WTC11 (cell line): ENCODE data around the gene ACSL1.

Experiments
- ATF6 ChIP-seq: sonication (generic); formaldehyde crosslinking; IDR thresholded peaks from 2 replicates; pipeline ENCODE4 v1.8.1; 2023; ENCODE audit warnings: mild to moderate bottlenecking, missing genetic modification reagents
- CTCF ChIP-seq: fragments of 200-600 bp; IDR thresholded peaks from 2 replicates; pipeline ENCODE4 v1.8.0; 2022; ENCODE audit warnings: antibody characterized with exemption
- ETV6 ChIP-seq: sonication (generic); formaldehyde crosslinking; IDR thresholded peaks from 2 replicates; pipeline ENCODE4 v1.8.1; 2022; ENCODE audit warnings: mild to moderate bottlenecking, missing genetic modification reagents
- HMGXB4 ChIP-seq: sonication (generic); formaldehyde crosslinking; IDR thresholded peaks from 2 replicates; pipeline ENCODE4 v1.8.1; 2023; ENCODE audit warnings: mild to moderate bottlenecking, moderate library complexity, missing genetic modification reagents
- MLX ChIP-seq: sonication (generic); formaldehyde crosslinking; IDR thresholded peaks from 2 replicates; pipeline ENCODE4 v1.8.1; 2023; ENCODE audit warnings: mild to moderate bottlenecking, missing genetic modification reagents, moderate library complexity
- NR3C1 ChIP-seq: sonication (generic); formaldehyde crosslinking; conservative IDR thresholded peaks from 2 replicates; pipeline ENCODE4 v1.8.1; 2023; ENCODE audit warnings: low read depth, mild to moderate bottlenecking, missing genetic modification reagents
- PRRX2 ChIP-seq: fragments of 250-450 bp; sonication (Bioruptor Pico); IDR thresholded peaks from 2 replicates; pipeline ENCODE4 v1.8.0; 2021; ENCODE audit warnings: mild to moderate bottlenecking
- SP1 ChIP-seq: sonication (generic); formaldehyde crosslinking; conservative IDR thresholded peaks from 2 replicates; pipeline ENCODE4 v1.8.1; 2022; ENCODE audit warnings: missing genetic modification reagents
- TCF7 ChIP-seq: sonication (generic); formaldehyde crosslinking; IDR thresholded peaks from 2 replicates; pipeline ENCODE4 v1.8.0; 2022; ENCODE audit warnings: mild to moderate bottlenecking, low read depth, missing genetic modification reagents, moderate library complexity
- USF2 ChIP-seq: sonication (generic); formaldehyde crosslinking; IDR thresholded peaks from 2 replicates; pipeline ENCODE4 v1.8.1; 2023; ENCODE audit warnings: mild to moderate bottlenecking, missing genetic modification reagents, moderate library complexity
- ZBTB21 ChIP-seq: sonication (generic); formaldehyde crosslinking; IDR thresholded peaks from 2 replicates; pipeline ENCODE4 v1.8.1; 2023; ENCODE audit warnings: mild to moderate bottlenecking, missing genetic modification reagents, borderline replicate concordance
- ZNF121 ChIP-seq: sonication (generic); formaldehyde crosslinking; IDR thresholded peaks from 2 replicates; pipeline ENCODE4 v1.8.0; 2023; ENCODE audit warnings: missing genetic modification reagents
- ZNF138 ChIP-seq: sonication (generic); formaldehyde crosslinking; conservative IDR thresholded peaks from 2 replicates; pipeline ENCODE4 v1.8.1; 2022; ENCODE audit warnings: mild to moderate bottlenecking, moderate library complexity, missing genetic modification reagents

DNA sequence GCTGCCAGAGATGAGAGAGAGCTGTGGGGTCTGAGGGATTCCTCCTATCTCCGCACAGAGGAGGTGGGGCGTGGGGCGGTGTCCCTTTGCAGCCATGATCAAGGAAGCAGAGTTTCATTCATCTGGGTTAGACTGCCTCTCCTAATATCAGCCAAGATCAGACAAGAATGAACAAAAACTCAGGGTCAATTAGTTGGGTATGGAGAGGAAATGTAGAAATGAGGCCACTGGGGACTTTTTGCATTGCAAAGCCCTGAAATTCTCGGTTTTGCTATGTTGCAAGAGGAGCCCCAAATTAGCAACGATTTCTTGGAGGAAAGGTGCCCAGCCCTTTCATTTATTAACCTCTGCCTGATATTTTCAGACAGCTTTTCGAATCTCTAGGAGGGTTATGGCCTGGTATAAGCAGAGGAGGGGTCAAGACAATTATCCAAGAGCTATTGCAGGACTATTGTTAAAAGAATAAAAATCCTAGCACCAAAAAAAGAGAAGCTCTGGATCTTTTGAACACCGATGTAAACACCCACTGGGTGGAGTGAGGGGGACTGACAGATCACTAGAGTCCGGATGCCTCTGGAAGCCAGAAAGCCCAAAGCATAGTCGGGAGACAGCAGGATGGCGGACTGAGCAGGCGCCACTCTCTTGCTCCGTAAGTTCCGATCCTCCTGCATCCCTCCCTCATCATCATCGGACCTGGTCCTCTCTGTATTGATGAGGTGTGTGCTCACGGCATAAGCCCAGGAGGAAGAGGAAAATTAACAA, 34.4 kb upstream of the ACSL1 start:
- TF ChIP-seq CTCF, result no peak
- TF ChIP-seq USF2 (CRISPR knock-in tag), result no peak
- no peak for TF ChIP-seq ETV6 (CRISPR knock-in tag)
- no peak for TF ChIP-seq ZNF138
- TF ChIP-seq MLX (CRISPR knock-in tag), result no peak
- no peak for TF ChIP-seq ATF6 (CRISPR knock-in tag)
- no peak for TF ChIP-seq SP1 (CRISPR knock-in tag)
- no peak for TF ChIP-seq HMGXB4 (CRISPR knock-in tag)
- TF ChIP-seq NR3C1, result no peak
- TF ChIP-seq ZBTB21 (CRISPR knock-in tag), result no peak
- no peak for TF ChIP-seq ZNF121
- TF ChIP-seq TCF7 (CRISPR knock-in tag), result no peak
- TF ChIP-seq PRRX2 (CRISPR knock-in tag), result no peak
